NCI-H1105 treated with DMSO at 0.1 percent for 48 hours (cell line): Measurements from ENCODE around the gene SHISA7.

Experiments used
- DNase-seq: peaks from one replicate; lab custom pipeline; 2025; lab: John Stamatoyannopoulos, UW

Gene SHISA7

GRCh38 chr19:55443045-55443823 is at the start of gene SHISA7:
SHISA7 (minus strand) TSS chr19:55443300; CDS start chr19:55442863, 437 bp downstream.
- DNase-seq, result peak; percentile 35

GRCh38 chr19:55492362-55492944 is 49.4 kb upstream of the SHISA7 start:
- peak; percentile 72 for DNase-seq

DNA sequence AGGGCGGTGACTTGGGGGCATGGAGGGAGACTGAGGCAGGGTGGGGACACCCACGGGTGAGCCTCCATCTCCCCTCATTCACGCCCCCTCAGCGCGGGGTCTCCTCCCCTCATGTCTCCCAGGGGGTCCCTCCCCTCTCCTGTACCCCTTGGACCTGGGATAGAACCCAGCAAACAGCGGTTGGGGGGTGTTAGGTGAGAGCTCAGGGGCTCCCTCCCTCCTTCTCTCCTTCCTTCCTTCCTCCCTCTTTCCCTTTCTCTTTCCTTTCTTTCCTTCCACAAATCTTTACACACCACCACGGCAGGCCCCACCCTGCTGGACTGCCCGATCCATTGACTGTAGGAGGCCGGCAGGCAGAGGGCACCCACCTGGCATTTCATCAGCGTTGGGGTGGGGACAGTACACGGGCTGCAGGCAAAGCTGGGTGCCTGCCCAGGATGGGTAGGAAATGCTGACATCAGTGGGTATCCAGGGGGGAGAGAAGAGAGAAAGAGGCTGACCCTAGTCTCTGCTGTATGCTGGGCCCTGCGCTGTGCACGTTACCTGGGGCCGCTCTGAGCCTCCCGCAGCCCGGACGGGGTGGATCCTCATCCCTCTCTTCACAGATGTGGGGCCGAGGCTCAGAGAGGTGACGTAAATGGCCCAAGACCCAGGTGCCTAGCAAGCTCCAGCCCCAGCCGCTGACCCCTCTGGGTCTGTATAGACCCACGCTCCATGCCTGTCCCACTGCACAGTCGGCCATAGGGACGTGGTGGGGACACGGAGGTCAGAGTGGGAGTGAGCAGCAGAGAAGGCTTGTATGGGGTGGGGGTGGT is 48.7 kb upstream of the SHISA7 start:
- no peak for DNase-seq

GRCh38 chr19:55490478-55491432 is 47.7 kb upstream of the SHISA7 start:
- no peak for DNase-seq

DNA sequence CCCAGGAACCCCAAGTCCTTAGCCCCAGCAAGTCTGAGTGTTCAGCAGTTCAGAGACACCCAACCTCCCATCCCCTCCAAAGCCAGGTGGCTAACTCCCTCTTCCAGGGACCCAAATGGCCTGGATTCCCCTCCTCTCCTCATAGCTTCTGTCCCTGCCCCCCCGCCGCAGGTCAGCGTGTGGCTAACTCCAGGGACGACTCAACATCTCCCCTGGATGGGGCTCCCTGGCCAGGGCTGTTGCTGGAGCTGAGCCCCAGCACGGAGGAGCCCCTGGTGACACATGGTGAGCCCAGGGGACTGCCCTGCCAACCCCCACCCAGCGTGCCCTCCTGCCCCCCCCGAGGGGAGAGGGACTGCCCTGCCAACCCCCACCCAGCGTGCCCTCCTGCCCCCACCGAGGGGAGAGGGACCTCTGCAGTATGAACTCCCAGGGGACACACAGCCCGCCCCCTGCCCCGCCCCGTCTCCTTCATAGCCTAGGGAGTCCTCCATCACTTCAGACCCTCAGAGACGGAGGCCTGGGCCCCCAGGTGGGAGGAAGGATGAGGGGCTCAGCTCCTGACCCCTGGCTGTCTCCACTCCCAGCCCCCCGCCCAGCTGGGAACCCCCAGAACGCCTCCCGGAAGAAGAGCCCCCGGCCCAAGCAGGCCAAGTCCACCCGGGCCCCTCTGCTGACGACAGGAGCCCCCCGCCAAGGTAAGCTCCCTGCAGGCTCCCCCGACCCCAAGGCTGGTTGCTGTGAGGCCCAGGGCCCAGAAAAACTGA is 46.8 kb upstream of the SHISA7 start:
- no peak for DNase-seq

DNA sequence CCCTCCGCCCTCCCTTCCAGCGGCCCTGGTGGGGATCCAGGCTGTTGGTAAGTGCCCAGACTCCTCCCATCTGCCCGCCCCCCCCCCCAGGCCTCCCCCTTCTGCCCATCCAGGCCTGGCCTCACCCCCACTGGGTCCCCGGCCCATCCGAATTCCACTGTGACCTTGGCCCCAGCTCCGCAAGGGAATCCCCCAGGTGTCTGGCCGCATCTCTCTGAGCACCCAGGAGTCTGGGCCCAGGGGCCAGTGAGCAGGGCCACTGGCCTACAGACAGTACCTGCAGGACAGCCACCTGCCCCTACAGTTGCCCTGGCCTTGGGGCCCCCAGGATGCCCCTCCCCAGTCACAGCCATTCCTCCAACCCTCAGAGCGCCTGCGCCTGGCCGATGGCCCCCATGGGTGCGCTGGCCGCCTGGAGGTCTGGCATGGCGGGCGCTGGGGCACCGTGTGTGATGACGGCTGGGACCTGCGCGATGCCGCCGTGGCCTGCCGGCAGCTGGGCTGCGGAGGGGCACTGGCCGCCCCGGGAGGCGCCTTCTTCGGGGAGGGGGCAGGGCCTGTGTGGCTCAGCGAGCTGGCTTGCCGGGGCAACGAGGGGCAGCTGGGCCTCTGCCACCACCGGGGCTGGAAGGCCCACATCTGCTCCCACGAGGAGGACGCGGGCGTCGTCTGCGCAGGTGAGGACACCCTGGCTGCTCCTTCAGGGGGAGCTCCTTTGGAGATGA is 46.0 kb upstream of the SHISA7 start:
- DNase-seq, result no peak

GRCh38 chr19:55487924-55488687 is 45.0 kb upstream of the SHISA7 start, which contains the start of gene SSC5D:
SSC5D (plus strand) TSS chr19:55488436; CDS start chr19:55488590, 154 bp downstream.
- no peak for DNase-seq

DNA sequence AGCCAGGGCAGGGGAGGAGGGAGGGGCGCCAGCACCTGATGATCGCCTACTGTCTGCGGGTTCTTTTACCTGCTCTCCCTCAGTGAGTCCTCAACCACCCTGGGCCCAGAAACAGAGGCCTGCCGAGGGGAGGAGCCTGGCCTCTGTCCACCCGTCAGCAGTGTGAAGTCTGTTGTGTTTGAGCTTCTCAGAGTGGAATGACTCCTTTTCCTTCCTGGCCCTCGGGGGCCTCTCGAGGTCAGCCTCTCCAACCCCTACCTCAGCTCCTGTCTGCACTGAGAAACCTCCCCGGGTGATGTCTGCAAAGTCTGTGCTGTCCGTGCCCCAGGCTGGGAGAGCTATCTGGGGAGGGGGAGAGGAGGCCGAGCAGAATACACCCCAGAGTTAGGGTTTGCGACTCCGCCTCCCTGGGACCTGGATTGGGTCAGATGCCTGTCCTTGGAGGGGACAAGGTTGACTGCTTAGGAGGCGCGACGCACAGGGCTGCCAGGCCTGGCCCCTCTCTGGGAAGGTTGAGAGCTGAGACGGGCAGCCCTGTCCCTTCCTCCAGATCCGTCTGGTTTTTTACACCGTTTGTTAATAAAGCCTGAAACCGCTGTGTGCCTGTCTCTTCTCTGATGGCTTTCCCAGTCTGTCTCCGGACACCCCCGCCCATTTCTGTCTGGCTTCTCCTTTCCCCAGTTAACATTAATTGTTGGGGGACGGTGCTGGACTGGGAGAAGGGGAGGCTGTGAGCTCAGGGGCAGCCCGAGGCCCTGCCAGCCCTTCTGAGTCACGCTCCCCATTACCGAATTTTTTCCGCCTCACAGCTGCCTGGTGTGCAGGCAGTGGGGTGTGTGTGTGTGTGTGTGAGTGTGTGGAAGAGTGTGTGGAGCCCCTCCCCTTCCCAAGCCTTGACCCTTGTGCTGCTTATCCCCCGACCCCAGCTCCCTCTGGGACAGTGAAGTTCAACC is 44.1 kb upstream of the SHISA7 start:
- DNase-seq, result no peak

DNA sequence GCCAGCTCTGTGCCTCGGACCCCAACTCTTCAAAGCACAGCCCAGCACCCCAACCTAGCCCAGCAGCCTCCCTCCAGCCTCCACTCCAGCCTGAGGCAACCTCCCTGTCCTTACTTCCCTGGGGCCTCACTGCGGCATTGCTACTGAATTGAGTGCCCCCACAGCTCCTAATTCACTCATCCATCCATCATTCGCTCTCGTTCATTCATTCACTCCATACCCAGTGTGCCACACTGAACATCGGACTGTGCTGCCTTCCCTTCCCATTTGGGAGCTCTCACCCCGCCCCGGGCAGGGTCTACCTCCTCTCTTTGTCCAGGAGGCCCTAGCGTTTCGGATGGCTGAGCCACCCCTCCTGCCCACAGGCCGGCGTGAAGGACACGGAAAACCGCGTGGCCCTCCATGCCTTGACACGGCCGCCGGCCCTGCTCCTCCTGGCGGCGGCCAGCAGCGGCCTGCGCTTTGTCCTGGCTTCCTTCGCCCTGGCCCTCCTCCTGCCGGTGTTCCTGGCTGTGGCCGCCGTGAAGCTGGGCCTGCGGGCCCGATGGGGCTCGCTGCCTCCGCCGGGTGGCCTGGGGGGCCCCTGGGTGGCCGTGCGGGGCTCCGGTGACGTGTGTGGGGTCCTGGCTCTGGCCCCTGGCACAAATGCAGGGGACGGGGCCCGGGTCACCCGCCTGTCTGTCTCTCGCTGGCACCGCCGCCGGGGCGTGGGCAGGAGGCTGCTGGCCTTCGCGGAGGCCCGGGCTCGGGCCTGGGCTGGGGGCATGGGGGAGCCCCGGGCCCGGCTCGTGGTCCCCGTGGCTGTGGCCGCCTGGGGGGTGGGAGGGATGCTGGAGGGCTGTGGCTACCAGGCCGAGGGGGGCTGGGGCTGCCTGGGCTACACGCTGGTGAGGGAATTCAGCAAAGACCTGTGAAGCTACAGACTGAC is 43.2 kb upstream of the SHISA7 start:
- DNase-seq, result no peak

DNA sequence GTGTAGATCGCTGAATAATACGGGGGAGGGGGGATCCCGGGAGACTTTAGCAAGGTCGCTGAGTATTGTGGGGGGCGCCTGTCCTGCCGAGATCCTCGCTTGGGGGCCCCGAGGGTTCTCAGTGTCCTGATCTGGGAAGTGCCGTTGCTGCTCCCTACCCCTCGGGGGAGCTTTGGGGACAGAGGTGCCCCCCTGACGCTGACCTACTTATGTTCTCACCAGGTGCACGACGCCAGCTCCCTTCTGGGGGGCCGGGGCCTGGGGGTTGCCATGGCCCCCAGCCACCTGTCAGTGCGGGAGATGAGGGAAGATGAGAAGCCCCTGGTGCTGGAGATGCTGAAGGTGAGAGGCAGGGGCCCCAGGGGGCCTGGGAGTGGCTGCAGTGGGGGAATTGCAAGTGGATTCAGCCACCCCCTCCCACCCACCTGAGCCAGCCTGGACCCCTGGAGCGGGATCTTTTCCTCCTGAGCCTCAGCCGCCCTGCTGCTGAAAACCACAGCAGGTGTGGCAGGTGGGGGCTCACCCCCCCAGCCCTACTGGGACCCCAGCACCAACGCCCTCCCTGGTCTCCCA is 42.4 kb upstream of the SHISA7 start:
- no peak for DNase-seq

GRCh38 chr19:55484593-55485438 is 41.7 kb upstream of the SHISA7 start, which contains the start of gene NAT14:
NAT14 (plus strand) TSS chr19:55485188; CDS start chr19:55485709, 521 bp downstream.
- DNase-seq, result peak; percentile 73

- DNase-seq, result no peak
Measured at GRCh38 chr19:55483706-55484592, 40.8 kb upstream of the SHISA7 start.

DNA sequence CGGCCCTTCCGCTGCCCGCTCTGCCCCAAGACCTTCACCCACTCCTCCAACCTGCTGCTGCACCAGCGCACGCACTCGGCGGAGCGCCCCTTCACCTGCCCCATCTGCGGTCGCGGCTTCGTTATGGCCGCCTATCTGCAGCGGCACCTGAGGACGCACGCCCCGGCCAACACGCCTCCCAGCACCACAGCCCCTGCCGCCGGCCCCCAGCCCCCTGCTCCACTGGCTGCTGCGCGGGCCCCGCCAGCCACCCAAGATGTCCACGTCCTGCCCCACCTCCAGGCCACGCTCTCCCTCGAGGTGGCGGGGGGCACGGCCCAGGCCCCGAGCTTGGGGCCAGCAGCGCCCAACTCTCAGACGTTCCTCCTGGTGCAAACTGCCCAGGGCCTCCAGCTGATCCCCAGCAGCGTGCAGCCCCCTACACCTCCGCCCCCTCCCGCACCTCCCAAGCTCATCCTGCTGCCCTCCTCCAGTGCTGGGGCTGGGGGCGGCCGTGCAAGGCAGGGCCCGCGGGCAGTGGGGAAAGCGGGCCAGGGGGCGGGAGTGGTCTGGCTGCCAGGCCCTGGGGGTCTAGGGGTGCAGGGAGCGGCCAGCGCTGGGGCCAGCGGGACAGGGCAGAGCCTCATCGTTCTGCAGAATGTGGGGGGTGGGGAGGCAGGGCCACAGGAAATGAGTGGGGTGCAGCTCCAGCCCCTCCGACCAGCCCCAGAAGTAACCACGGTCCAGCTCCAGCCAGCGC is 40.0 kb upstream of the SHISA7 start:
- no peak for DNase-seq
